Neural cell (in vitro differentiated cells): ENCODE measurements around the gene SERPINB12.

ENCODE experiments used
- EP300 ChIP-seq: fragments of 450-650 bp; conservative IDR thresholded peaks from 2 replicates; pipeline ENCODE4 v1.6.1; 2014; ENCODE audit warnings: antibody characterized with exemption, mild to moderate bottlenecking, moderate library complexity; ENCODE audit not compliant: poor library complexity, severe bottlenecking
- EZH2 ChIP-seq: fragments of 200-600, 300-800 bp; shearing (Covaris generic), sonication (generic); IDR thresholded peaks from 2 replicates; pipeline ENCODE4 v1.6.1; 2014; ENCODE audit warnings: antibody characterized with exemption, low read length, borderline replicate concordance, mild to moderate bottlenecking; ENCODE audit not compliant: insufficient read depth, poor library complexity, severe bottlenecking
- MXI1 ChIP-seq: fragments of 450-650 bp; conservative IDR thresholded peaks from 2 replicates; pipeline ENCODE4 v1.6.1; 2014; ENCODE audit warnings: antibody characterized with exemption, mild to moderate bottlenecking; ENCODE audit not compliant: poor library complexity, severe bottlenecking
- POLR2AphosphoS5 ChIP-seq: IDR thresholded peaks from 2 replicates; pipeline ENCODE4 v1.6.1; 2012
- RAD21 ChIP-seq: fragments of 450-650 bp; conservative IDR thresholded peaks from 2 replicates; pipeline ENCODE4 v1.6.1; 2014; ENCODE audit warnings: antibody characterized with exemption, mild to moderate bottlenecking, moderate library complexity
- REST ChIP-seq: IDR thresholded peaks from 2 replicates; pipeline ENCODE4 v1.6.1; 2012; ENCODE audit warnings: borderline replicate concordance
- SMC3 ChIP-seq: fragments of 450-650 bp; conservative IDR thresholded peaks from 2 replicates; pipeline ENCODE4 v1.6.1; 2014; ENCODE audit warnings: antibody characterized with exemption, mild to moderate bottlenecking, moderate library complexity; ENCODE audit not compliant: poor library complexity
- TAF1 ChIP-seq: IDR thresholded peaks from 2 replicates; pipeline ENCODE4 v1.6.1; 2012; ENCODE audit warnings: low read depth
- TF ChIP-seq, protein P1 (sequence below): fragments of 450-650 bp; IDR thresholded peaks from 2 replicates; pipeline ENCODE4 v1.5.1; 2014; ENCODE audit warnings: antibody characterized with exemption, mild to moderate bottlenecking, moderate library complexity; ENCODE audit not compliant: poor library complexity, severe bottlenecking

GRCh38 chr18:63591725-63592124 lies 49.6 kb downstream of the SERPINB12 start:
- TF ChIP-seq MXI1 (no peak), EP300 (no peak), REST (no peak), TAF1 (no peak), EZH2 (no peak), RAD21 (no peak), POLR2AphosphoS5 (no peak), SMC3 (no peak)
- TF ChIP-seq, protein P1, sequence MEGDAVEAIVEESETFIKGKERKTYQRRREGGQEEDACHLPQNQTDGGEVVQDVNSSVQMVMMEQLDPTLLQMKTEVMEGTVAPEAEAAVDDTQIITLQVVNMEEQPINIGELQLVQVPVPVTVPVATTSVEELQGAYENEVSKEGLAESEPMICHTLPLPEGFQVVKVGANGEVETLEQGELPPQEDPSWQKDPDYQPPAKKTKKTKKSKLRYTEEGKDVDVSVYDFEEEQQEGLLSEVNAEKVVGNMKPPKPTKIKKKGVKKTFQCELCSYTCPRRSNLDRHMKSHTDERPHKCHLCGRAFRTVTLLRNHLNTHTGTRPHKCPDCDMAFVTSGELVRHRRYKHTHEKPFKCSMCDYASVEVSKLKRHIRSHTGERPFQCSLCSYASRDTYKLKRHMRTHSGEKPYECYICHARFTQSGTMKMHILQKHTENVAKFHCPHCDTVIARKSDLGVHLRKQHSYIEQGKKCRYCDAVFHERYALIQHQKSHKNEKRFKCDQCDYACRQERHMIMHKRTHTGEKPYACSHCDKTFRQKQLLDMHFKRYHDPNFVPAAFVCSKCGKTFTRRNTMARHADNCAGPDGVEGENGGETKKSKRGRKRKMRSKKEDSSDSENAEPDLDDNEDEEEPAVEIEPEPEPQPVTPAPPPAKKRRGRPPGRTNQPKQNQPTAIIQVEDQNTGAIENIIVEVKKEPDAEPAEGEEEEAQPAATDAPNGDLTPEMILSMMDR: no peak
